Mesenchymal stem cell (in vitro differentiated cells and primary cell): ENCODE measurements around the gene DDX56.

Experiments used
- DNase-seq: peaks from one replicate; pipeline ENCODE4 v3.0.0-alpha.2; 2013
- H2AFZ ChIP-seq: one replicate; pipeline ENCODE4 v1.6.1; 2013; ENCODE audit warnings: low read depth, mild to moderate bottlenecking, control low read depth, inconsistent platforms, low read length, moderate library complexity
- H2AK5ac ChIP-seq: 2 replicates; pipeline ENCODE4 v1.6.1; 2013; ENCODE audit warnings: low read length, moderate library complexity, mild to moderate bottlenecking, inconsistent platforms; ENCODE audit not compliant: severe bottlenecking
- H2BK120ac ChIP-seq: one replicate; pipeline ENCODE4 v1.6.1; 2013; ENCODE audit warnings: low read depth, mild to moderate bottlenecking, inconsistent platforms, low read length, moderate library complexity
- H2BK12ac ChIP-seq, 2 experiments: one replicate each; pipeline ENCODE4 v1.6.1; 2013; ENCODE audit warnings: inconsistent platforms in 2 of 2, low read length in 2 of 2, mild to moderate bottlenecking in 2 of 2, moderate library complexity in 2 of 2, control low read depth in 1 of 2
- H2BK15ac ChIP-seq: one replicate; pipeline ENCODE4 v1.6.1; 2013; ENCODE audit warnings: mild to moderate bottlenecking, low read depth, inconsistent platforms; ENCODE audit not compliant: poor library complexity, severe bottlenecking
- H2BK5ac ChIP-seq: 2 replicates; pipeline ENCODE4 v1.6.1; 2013; ENCODE audit warnings: low read depth, mild to moderate bottlenecking, low read length, control low read depth, inconsistent platforms; ENCODE audit not compliant: poor library complexity, severe bottlenecking
- H3K14ac ChIP-seq, 2 experiments: one replicate each; pipeline ENCODE4 v1.6.1; 2013; ENCODE audit warnings: inconsistent platforms in 2 of 2, low read length in 2 of 2, control low read depth in 1 of 2, mild to moderate bottlenecking in 1 of 2, moderate library complexity in 1 of 2
- H3K18ac ChIP-seq, 2 experiments: one replicate each; pipeline ENCODE4 v1.6.1; 2013; ENCODE audit warnings: inconsistent platforms in 2 of 2, low read length in 2 of 2, control low read depth in 1 of 2, low read depth in 1 of 2, mild to moderate bottlenecking in 1 of 2
- H3K23ac ChIP-seq, 2 experiments: one replicate each; pipeline ENCODE4 v1.6.1; 2013; ENCODE audit warnings: inconsistent platforms in 2 of 2, low read length in 2 of 2, mild to moderate bottlenecking in 2 of 2, moderate library complexity in 2 of 2, control low read depth in 1 of 2
- H3K27ac ChIP-seq: 2 replicates; pipeline ENCODE4 v1.5.1; 2013; ENCODE audit warnings: mild to moderate bottlenecking, moderate library complexity, low read length, control low read depth, inconsistent platforms; ENCODE audit not compliant: poor library complexity, severe bottlenecking
- H3K27me3 ChIP-seq, 2 experiments: 2 replicates each; pipeline versions ENCODE4 v1.6.1 to v1.7.0; 2013; ENCODE audit warnings: low read length in 2 of 2, mild to moderate bottlenecking in 2 of 2, moderate library complexity in 2 of 2, control low read depth in 1 of 2, inconsistent platforms in 1 of 2; ENCODE audit not compliant: control insufficient read depth in 1 of 2, insufficient read depth in 1 of 2
- H3K36me3 ChIP-seq, 2 experiments: 2 replicates each; pipeline versions ENCODE4 v1.6.1 to v1.7.0; 2013; ENCODE audit warnings: low read length in 2 of 2, control low read depth in 1 of 2, inconsistent platforms in 1 of 2, low read depth in 1 of 2, mild to moderate bottlenecking in 1 of 2; ENCODE audit not compliant: insufficient read depth in 2 of 2, control insufficient read depth in 1 of 2
- H3K4ac ChIP-seq, 2 experiments: one replicate each; pipeline ENCODE4 v1.6.1; 2013; ENCODE audit warnings: inconsistent platforms in 2 of 2, low read length in 2 of 2, mild to moderate bottlenecking in 2 of 2, moderate library complexity in 2 of 2, control low read depth in 1 of 2, low read depth in 1 of 2
- H3K4me1 ChIP-seq: 2 replicates; pipeline ENCODE4 v1.6.1; 2013; ENCODE audit warnings: low read depth, low read length, control low read depth; ENCODE audit not compliant: control insufficient read depth, insufficient read depth
- H3K4me2 ChIP-seq: 2 replicates; pipeline ENCODE4 v1.6.1; 2013; ENCODE audit warnings: low read length, mild to moderate bottlenecking, inconsistent platforms; ENCODE audit not compliant: poor library complexity, severe bottlenecking
- H3K4me3 ChIP-seq, 2 experiments: 2 replicates each; pipeline versions ENCODE4 v1.5.1 to v1.7.0; 2013; ENCODE audit warnings: low read length in 2 of 2, mild to moderate bottlenecking in 2 of 2, control low read depth in 1 of 2, low read depth in 1 of 2; ENCODE audit not compliant: insufficient read depth in 1 of 2
- H3K79me1 ChIP-seq: replicated peaks from 2 replicates; pipeline ENCODE4 v1.6.1; 2013; ENCODE audit warnings: mild to moderate bottlenecking, control low read depth, low read length, inconsistent platforms; ENCODE audit not compliant: poor library complexity, severe bottlenecking
- H3K9ac ChIP-seq: 2 replicates; pipeline ENCODE4 v1.7.0; 2013; ENCODE audit warnings: mild to moderate bottlenecking, low read length, moderate library complexity
- H3K9me3 ChIP-seq: 2 replicates; pipeline ENCODE4 v1.7.0; 2013; ENCODE audit warnings: mild to moderate bottlenecking, low read length; ENCODE audit not compliant: control insufficient read depth
- H4K8ac ChIP-seq: one replicate; pipeline ENCODE4 v1.6.1; 2013; ENCODE audit warnings: inconsistent platforms, mild to moderate bottlenecking, low read length, moderate library complexity
- H4K91ac ChIP-seq: one replicate; pipeline ENCODE4 v1.6.1; 2013; ENCODE audit warnings: mild to moderate bottlenecking, low read length, inconsistent platforms
- WGBS: methylation state at CpG from one replicate; pipeline ENCODE4 v1.1.7; 2013; ENCODE audit warnings: mixed read lengths; 5-methylcytosine and 5-hydroxymethylcytosine counted together

DDX56 gene

GRCh38 chr7:44608916-44609648, 35.4 kb upstream of the DDX56 start:
- H3K9me3 ChIP-seq: no peaks in the 10 kb centered on the region
- H2BK12ac ChIP-seq: no peak overlapping the region
- no peak overlapping the region for H3K14ac ChIP-seq
- H3K18ac ChIP-seq: no peak overlapping the region
- H3K79me1 ChIP-seq: no peaks in the 10 kb centered on the region
- H2BK5ac ChIP-seq: no peak overlapping the region
- H2AFZ ChIP-seq: no peak overlapping the region
- H2AK5ac ChIP-seq: no peak overlapping the region
- H3K4me1 ChIP-seq: peaks cover 9% of the 10 kb centered on the region
- no peak overlapping the region for H4K8ac ChIP-seq
- no peak overlapping the region for H4K91ac ChIP-seq
- DNase-seq: no peak
- WGBS: 88% methylated on average over 14 of the region's 14 CpGs
- H2BK120ac ChIP-seq: no peak overlapping the region
- no peaks in the 10 kb centered on the region for H3K36me3 ChIP-seq
- H3K23ac ChIP-seq: no peak overlapping the region
- H3K27me3 ChIP-seq: no peaks in the 10 kb centered on the region
- no peak overlapping the region for H3K4ac ChIP-seq
- H3K9ac ChIP-seq: no peak overlapping the region
- no peak overlapping the region for H2BK15ac ChIP-seq
- H3K4me3 ChIP-seq: no peak overlapping the region
- no peak overlapping the region for H3K4me2 ChIP-seq
- no peak overlapping the region for H3K27ac ChIP-seq

DNA sequence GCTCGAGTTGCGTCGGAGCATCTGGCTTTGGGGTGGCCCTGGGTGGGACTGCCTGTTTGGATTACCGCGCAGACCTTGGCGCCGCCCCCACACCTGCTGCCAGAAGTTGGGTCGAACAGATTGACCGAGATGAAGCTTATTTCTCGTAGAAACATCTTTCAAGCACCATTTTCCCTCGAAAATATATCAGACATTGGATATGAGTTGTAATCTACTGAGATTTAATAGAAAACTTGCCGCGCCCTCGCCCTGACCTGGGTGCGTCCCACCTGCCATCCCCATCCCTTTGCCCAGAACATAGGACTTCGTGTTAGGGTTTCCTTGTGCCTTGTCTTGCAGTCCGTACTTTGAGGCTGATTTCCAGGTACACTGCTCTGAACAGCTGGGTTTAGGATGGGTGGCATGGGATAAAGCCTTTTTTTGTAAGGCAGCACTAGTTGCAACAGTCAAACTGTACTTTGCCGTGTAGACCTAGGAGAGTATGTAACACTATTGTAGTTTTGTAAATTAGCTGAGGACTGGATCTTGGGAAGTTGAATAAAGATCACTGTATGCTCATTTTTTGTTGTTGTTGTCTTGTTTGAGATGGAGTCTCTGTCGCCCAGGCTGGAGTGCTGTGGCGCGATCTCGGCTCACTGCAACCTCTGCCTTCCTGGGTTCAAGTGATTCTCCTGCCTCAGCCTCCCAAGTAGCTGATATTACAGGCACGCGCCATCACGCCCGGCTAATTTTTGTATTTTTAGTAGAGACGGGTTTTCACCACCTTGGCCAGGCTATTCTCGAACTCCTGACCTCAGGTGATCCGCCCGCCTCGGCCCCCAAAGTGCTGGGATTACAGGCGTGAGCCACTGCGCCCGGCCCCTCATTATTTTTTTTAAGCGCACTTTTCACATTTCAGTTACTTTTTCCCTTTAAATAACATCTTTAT, 33.7 kb upstream of the DDX56 start:
- no peak overlapping the region for H4K91ac ChIP-seq
- peak overlapping the region; percentile 94 for H3K9ac ChIP-seq
- peak overlapping the region; percentile 7 for H3K27ac ChIP-seq
- H2BK120ac ChIP-seq: no peak overlapping the region
- no peaks in the 10 kb centered on the region for H3K79me1 ChIP-seq
- no peak overlapping the region for H2BK12ac ChIP-seq
- WGBS: 62% methylated on average over 29 of the region's 35 CpGs
- H3K4me2 ChIP-seq: peak overlapping the region; percentile 74
- no peak overlapping the region for H3K23ac ChIP-seq
- no peaks in the 10 kb centered on the region for H3K27me3 ChIP-seq
- peak overlapping the region; percentile 21 for H2AFZ ChIP-seq
- H3K4ac ChIP-seq: peak overlapping the region in 1 of 2 experiments; percentile 37
- no peak overlapping the region for H2BK15ac ChIP-seq
- H2AK5ac ChIP-seq: no peak overlapping the region
- no peak overlapping the region for H3K14ac ChIP-seq
- H3K4me3 ChIP-seq: peak overlapping the region; percentile 73 to 99
- no peak overlapping the region for H4K8ac ChIP-seq
- H2BK5ac ChIP-seq: no peak overlapping the region
- H3K4me1 ChIP-seq: peaks cover 9% of the 10 kb centered on the region
- no peak for DNase-seq
- peak overlapping the region; percentile 41 to 49 for H3K18ac ChIP-seq
- H3K36me3 ChIP-seq: no peaks in the 10 kb centered on the region
- no peaks in the 10 kb centered on the region for H3K9me3 ChIP-seq

GRCh38 chr7:44606341-44607140, 32.8 kb upstream of the DDX56 start, which contains the start of gene OGDH:
OGDH (plus strand) TSS chr7:44606627; CDS start chr7:44624344, 17,717 bp downstream.
- peak within 1 kb of the TSS; percentile 77 for H2BK5ac ChIP-seq
- no peak within 1 kb of the TSS for H3K23ac ChIP-seq
- H3K4me2 ChIP-seq: peak within 1 kb of the TSS; percentile 91
- H2AK5ac ChIP-seq: peak within 1 kb of the TSS; percentile 80
- no peak within 1 kb of the TSS for H2BK15ac ChIP-seq
- H3K4ac ChIP-seq: peak within 1 kb of the TSS in 1 of 2 experiments; percentile 89
- H3K27ac ChIP-seq: peak within 1 kb of the TSS; percentile 63
- peak within 1 kb of the TSS in 1 of 2 experiments; percentile 15 for H2BK12ac ChIP-seq
- no peaks in the 10 kb centered on the region for H3K9me3 ChIP-seq
- no peaks in the 10 kb centered on the region for H3K79me1 ChIP-seq
- no peaks in the 10 kb centered on the region for H3K27me3 ChIP-seq
- H3K14ac ChIP-seq: peak within 1 kb of the TSS in 1 of 2 experiments; percentile 96
- under 1% methylated on average over 73 of the region's 93 CpGs for WGBS
- peak within 1 kb of the TSS; percentile 92 to 99 for H3K4me3 ChIP-seq
- peak within 1 kb of the TSS; percentile 78 for H2BK120ac ChIP-seq
- no peaks in the 10 kb centered on the region for H3K36me3 ChIP-seq
- peak within 1 kb of the TSS; percentile 96 for H4K91ac ChIP-seq
- H3K18ac ChIP-seq: peak within 1 kb of the TSS; percentile 98 to 100
- DNase-seq: peak; percentile 99
- H4K8ac ChIP-seq: peak within 1 kb of the TSS; percentile 91
- peak within 1 kb of the TSS; percentile 72 for H2AFZ ChIP-seq
- peaks cover 9% of the 10 kb centered on the region for H3K4me1 ChIP-seq
- H3K9ac ChIP-seq: peak within 1 kb of the TSS; percentile 94
